ENCODE results near the gene TMEM120A.
"Not testable (repeated sequence)": the region's sequence is repeated elsewhere in the genome, so short reads cannot be mapped to it uniquely, and the experiment has no call there.

The TMEM120A gene

DNA sequence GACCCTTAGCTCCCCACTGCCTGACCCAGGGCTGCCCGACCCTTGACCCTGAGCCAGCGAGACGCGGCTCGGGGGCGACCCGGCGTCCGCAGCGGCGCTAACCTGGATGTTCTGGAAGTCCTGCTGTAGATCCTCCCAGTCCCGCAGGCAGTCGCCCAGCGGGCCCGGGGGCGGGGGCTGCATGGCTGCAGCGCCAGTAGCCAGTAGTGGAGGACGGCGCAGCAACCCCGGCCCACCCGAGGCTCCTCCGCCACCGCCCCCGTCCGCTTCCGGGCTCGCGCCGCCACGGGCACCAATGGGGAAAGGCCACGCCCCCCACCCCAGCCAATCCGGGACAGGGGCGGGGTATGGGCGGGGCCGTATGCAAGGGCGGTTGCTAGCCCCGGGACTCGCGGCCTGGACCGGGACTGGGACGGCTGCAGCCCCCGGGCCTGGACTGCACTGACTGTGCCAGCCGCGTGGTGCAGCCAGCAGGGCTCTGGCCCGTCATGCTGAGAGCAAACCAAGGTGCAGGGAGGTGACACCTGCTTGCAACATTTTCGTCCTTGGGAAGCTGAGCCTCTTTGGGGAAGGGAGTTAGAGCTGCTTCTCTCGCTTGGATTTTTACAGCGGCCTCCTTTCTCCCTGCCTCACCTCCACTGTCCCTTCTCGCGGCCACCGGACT lies at the start of gene TMEM120A:
Gene TMEM120A, minus strand, starts transcription at position 208 of the 664 bp plus-strand sequence. Its CDS starts 25 bp downstream, at position 183.
- peak; percentile 77 to 90 for DNase-seq (ENCODE audit: low read depth in 2 of 2)

DNA sequence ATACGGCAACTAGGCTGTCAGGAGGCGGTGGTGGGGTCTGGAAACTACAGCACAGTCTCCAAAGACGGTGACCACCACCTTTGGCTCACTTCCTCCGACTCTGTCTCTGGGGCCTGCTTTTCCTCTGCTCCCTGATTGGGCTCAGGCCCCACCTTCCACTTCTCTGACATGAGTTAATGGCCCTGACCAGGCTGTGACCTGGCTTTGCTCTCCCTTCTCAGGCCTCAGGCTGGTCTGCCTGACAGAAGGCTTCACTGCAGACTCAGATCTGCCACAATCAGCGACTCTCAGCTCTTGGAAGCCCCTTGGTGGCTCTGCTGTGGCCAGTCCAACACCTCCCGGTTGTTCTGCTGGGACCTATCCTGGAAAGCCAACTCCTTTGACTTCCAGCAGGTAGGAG lies 45.7 kb upstream of the TMEM120A start:
- DNase-seq (ENCODE audit: low read depth in 2 of 2), result no peak

DNA sequence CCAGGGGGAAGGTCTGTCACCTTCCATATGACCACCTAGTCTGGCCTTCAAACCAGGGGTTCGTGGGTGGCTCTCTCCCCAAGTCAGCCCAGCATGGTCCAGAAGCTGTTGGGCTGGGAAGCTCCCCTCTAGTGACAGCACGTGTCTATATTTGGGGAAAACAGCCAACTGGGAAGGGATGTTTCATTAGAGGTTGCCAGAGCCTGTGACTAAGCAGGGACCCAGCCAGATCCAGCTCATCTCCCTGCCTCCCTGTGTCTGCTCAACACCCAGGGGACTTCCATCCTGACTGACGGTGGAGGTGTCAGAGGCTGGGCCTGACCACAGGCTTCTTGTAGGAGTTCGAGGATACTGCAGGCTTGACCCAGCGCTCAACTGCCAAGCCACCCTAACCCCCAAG lies 42.9 kb upstream of the TMEM120A start:
- DNase-seq (ENCODE audit: low read depth in 2 of 2), result no peak

DNA sequence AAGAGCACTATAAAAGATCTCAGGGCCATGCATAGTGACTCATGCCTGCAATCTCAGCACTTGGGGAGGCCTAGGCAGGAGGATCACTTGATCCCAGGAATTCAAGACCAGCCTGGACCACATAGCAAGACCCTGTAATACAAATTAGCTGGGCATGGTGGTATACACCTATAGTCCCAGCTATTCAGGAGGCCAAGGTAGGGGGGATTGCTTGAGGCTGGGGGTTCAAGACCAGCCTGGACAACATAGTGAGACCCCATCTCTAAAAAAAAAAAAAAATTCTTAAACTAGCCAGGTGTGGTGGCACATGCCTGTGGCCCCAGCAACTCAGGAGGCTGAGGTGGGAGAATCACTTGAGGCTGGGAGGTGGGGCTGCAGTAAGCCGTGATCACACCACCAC lies 37.6 kb upstream of the TMEM120A start:
- DNase-seq (ENCODE audit: low read depth in 2 of 2), result no peak

DNA sequence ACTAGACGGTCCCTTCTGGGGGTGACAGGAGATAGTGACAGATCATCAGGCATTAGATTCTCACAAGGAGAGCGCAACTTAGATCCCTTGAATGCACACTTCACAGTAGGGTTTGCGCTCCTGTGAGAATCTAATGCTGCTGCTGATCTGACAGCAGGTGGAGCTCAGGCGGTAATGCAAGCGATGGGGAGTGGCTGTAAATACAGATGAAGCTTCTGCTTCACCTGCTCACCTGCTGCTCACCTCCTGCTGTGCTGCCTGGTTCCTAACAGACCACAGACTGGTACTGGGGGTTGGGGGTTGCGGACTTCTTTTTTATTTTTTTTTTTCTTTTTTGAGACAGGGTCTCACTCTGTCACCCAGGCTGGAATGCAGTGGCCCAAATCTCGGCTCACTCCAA lies 35.3 kb upstream of the TMEM120A start:
- DNase-seq (ENCODE audit: low read depth in 2 of 2), result not testable (repeated sequence)

DNA sequence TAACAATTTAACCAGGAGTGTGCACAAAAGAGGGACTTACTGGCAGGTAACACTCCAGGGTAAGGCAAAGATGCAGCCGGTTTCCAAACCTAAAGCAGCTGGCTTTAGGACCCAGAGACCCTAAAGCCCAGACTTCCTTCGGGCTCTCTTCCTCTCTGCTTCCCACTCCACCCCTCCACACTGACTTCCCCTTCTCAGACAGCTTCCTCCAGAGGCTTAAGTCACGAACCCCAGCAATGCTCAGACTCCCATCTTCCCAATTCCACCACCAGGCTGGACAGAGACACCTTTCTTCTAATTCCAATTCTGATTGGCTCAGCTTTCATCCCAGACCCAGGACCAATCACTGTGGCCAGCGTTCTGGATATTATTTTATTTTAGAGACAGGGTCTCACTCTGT lies 28.6 kb upstream of the TMEM120A start:
- no peak for DNase-seq (ENCODE audit: low read depth in 2 of 2)

DNA sequence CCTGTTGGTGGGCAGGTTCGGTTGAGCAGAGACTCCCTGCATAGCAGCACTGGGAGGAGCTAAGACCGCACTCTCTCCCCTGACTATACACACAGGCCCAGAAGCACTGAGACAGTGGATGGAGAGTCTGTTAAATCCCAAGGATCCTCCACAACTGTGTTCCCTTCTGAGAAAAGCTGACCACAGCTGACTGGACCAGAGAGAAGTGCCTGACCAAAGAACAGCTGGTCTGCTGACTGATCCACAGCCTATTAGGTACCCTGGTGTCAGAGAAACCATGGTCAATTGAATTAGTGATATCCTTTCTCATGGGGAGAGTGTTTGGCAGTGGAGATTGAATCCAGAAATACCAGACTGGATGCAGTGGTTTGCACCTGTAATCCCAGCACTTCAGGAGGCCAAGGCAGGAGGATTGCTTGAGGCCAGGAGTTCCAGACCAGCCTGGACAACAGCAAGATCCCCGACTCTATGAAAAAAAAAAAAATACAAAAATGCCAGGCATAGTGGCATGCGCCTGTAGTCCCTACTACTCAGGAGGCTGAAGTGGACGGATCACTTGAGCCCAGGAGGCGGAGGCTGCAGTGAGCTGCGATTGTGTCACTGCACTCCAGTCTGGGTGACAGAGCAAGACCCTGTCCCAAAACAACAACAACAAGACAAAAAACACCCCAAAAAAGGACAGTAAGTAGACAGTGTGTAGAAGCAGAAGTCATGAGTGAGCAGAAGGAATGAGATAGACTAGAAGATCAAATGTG lies 27.8 kb upstream of the TMEM120A start:
- no peak for DNase-seq (ENCODE audit: low read depth in 2 of 2)

DNA sequence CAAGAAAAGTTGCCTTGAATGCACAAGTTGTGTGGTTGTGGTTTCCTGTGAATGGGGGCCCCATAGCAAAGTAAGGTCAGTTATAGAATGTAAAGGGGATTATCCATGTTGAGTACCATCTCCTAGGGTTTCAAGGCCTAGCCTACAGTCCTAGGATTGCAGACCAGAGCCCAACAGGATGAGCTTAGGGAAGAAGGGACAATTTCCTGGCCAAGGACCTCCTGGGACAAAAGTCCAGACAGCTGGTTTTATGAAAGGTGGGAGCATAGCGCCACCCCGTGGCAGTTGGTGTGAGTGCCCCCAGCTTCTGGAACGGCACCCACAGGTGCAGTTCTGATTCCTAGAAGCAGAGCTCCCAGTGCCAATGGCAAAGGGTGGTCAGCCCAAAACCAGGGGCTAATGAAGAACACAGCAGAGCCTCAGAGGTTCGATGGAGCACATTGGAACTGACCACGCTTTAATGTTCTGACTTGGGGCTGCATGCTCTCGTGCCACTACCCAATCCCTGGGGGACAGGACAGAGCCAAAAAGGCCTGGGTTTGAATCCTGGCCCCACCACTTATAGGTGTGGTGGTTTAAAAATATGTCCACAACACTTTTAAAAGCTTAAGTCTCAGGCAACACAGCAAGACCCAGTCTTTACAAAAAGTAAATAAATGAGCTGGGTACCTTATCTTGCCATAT lies 25.8 kb upstream of the TMEM120A start:
- peak; percentile 29 to 35 for DNase-seq (ENCODE audit: low read depth in 2 of 2)

DNA sequence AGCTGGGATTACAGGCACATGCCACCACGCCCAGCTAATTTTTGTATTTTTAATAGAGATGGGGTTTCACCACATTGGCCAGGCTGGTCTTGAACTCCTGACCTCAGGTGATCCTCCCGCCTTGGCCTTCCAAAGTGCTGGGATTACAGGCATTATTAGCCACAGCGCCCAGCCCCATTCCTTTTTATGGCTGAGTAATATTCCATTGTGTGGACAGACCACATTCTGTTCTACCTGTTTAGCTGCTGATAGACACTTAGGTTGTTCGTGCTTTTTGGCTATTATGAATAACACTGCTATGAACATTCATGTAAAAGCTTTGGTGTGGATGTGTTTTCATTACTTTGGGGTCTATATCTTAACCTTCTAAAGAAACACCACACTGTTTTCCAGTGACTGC lies 24.1 kb upstream of the TMEM120A start:
- DNase-seq (ENCODE audit: low read depth in 2 of 2), result not testable (repeated sequence)

DNA sequence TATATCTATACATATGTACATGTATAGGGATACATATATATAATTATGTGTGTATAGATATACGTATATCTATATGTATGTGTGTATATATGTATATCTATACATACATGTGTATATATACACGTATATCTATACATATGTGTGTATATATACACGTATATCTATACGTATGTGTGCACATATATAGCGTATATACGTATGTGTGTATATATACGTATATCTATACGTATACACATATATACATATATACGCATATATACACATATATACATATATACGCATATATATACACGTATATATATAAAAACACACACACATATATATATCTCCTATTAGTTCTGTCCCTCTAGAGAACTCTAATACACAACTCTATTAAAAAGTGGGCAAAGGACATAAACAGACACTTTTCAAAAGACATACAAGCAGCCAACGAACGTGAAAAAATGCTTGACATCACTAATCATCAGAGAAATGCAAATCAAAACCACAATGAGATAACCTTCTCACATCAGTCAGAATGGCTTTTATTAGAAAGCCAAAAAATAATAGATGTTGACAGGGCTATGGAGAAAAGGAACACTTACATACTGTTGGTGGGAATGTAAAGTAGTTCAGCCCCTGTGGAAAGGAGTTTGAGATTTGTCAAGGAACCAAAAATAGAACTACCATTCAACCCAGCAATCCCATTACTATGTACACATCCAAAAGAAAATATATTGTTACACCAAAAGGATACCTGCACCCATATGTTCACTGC lies 22.0 kb upstream of the TMEM120A start:
- no peak for DNase-seq (ENCODE audit: low read depth in 2 of 2)

DNA sequence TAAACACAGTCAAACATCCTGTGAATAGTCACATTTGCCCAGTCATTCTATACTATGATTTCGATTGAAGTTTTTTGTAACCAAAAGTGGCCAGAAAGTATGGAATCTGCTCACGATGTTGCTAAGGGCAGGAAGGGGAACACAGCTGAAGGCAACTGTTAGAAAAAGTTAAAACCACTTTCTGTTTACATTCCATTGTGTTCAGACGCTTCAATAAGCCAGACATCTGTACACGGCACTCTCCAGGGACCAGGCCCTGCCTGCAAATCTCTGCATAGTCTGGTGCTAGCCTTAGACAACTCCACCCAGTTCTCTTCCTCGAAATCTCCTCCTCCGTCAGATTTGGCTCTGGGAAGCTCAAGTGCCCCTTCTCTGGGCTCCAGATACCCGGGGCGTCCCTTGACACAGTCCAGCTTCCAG lies 17.1 kb upstream of the TMEM120A start:
- no peak for DNase-seq (ENCODE audit: low read depth in 2 of 2)

DNA sequence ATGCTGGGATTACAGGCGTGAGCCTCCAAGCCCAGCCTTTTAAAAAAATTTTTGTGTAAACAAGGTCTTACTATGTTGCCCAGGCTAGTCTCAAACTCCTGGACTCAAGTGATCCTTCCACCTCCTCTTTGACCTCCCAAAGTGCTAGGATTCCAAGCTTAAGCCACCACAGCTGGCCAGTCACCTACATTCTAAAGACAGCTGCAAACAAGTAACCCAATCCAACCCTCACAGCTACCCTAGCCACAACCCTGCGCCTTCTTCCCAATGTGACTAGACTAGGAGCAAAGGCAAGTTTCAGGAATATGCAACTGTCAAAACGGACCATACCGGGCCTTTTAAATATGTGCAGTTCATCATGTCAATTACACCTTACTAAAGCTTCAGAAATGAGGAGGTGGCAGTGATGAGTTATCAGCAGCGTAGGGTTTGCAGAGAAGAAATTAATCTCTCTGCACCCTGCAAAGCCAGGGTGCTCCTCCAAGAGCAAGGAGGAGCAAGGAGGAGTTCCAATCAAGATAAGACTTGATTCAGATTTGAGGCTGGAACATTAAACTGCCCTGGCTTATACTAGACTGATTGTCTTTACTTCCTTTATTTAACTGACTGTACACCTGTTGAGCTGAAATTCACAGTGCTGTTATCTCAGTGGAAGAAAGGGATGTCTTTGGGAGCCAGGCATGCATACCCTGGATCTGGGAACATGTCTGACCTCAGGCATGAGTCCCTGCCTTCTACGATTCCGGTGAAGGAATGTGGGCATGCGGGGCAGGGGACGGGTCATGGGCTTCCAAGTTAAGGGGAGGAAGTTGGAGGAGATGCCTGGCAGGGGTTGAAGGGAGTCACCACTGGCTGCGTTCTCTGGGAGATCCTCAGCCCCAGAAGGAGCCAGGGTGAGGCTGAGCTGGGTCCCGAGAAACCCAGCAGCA lies 15.5 kb upstream of the TMEM120A start:
- no peak for DNase-seq (ENCODE audit: low read depth in 2 of 2)

DNA sequence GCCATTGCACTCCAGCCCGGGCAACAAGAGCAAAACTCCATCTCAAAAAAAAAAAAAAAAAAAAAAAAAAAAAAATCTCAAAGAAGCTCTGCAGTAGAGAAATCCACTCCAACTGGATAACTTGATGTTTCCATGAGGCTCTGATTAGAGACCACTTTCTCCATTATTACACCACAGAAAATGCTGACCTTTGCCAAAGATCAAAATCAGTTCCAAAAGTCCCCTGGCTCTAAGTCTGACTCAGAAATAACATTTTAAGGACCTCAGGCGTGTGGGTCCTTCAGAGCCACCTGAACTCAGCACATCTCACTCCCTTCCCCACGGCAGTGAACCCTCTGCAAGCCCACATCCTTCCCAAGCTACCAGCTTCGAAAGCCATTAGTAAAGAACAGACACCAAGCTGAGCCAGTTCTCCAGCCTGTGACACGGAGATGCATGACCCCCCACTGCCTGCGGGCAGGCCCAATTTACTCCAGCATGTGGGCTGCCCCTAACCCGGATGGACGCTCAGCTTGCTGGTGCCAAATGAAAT lies 13.8 kb upstream of the TMEM120A start:
- DNase-seq (ENCODE audit: low read depth in 2 of 2), result no peak

DNA sequence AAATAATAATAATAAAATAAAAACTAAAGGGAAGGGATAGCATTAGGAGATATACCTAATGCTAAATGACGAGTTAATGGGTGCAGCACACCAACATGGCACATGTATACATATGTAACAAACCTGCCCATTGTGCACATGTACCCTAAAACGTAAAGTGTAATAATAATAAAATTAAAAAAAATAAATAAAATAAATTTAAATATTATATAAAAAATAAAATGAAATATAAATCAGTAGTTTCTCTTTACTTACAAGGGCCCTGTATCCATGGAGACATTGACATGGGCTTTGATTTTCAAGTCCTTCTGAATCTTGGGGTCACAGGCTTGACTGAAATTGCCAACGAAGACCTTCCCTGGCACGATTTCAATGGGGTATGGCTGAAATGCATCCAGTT lies 10.6 kb upstream of the TMEM120A start:
- DNase-seq (ENCODE audit: low read depth in 2 of 2), result not testable (repeated sequence)

DNA sequence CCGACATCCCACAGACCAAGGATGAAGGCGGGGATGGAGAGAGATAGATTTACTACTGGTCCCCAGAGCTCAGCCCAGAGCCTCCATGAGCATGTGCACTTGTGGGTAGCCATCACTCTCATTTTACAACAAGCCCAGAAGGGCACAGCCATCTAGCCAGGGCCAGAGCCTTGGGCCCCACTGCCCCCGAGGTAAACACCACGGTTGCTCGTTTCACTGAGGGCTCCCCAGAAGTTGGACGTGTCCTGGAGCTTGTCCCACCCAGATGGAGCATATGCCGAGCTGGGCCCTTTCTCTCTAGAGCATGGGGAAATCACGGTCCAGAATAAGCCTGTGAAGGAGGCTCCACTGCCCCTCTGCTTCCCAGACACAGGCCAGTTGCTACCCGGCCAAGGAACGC lies 9.0 kb upstream of the TMEM120A start:
- no peak for DNase-seq (ENCODE audit: low read depth in 2 of 2)

DNA sequence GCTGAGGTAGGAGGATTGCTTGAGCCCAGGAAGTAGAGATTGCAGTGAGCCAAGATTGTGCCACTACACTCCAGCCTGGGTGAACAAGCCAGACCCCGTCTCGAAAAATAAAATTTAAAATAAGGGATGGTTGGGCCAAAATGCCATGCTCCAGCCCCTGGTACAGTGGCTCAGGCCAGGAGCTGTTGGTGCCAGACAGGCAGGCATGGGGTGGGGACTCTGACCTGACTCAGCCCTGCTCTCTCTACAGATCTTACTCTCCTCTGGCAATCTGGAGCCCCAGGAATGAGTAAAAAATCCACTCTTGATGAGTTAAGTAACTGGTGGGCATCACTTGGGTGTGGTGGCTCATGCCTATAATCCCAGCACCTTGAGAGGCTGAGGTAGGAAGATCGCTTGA lies 8.4 kb upstream of the TMEM120A start:
- DNase-seq (ENCODE audit: low read depth in 2 of 2), result no peak

DNA sequence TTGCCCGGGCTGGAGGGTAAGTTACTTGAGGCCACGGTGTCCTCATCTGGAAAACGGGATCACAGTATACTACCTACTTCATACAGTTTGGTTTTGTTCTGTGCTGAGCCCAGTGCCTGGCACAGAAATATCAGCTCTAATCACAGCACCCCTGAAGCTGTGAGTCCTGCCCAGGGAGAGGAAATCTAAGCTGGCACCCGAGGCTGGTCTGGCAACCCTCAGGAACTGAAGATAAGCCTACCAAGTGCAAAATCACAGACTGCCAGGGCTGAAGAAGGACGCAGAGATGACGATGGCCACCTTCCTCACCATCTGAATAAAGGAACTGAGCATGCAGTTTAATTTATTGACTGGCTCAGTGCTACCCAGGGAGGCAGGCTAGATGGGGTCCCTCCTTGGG lies 7.7 kb upstream of the TMEM120A start:
- no peak for DNase-seq (ENCODE audit: low read depth in 2 of 2)

DNA sequence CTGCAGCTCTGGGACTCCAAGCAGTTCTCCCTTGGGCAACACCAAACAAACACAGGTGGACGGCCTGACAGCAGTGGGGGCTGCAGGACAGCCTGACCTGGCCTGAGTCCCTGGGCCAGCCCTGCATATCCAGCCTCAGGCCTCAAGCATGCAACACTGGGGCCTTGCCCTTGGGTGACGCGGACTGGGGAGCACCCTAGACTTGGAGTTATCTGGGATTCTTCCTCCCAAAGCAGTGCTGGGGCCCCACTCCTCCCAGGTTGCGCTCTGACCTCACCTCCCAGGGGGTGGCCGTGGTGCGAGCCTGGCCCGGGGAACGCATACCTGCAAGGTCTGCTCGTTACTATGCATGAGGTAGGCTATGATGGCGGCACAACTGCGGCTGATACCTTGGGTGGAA lies 6.2 kb upstream of the TMEM120A start:
- DNase-seq (ENCODE audit: low read depth in 2 of 2), result no peak

DNA sequence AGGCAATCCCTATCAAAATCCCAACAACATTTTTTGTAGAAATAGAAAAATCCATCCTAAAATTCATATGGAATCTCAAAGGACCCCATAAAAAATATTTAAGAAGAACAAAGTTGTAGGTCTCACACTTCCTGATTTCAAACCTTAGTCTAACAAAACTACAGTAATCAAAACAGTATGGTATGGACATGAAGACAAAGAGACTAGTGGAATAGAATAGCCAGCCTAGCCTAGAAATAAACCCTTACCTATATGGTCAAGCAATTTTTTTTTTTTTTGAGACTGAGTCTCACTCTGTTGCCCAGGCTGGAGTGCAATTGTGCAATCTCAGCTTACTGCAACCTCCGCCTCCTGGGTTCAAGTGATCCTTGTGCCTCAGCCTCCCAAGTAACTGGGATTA lies 3.6 kb upstream of the TMEM120A start:
- DNase-seq (ENCODE audit: low read depth in 2 of 2), result no peak

DNA sequence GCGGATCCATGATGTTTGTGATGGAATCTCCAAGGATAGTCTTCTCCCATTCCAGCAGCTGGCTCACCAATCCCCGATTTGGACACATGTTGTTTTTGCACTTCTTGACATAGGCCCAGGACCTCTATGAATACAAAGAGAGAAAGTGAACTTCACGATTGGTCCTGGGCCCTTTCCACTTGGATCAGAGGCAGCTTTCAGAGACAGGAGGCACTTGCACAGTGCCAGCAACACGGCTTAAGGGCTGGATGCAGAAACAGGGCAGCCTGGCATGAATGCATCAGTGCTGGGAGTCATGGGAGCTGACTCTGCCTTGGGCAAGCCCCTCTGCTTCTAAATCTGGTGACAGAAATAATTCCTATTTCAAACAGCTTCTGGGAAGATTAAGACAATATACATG lies 2.1 kb upstream of the TMEM120A start:
- DNase-seq (ENCODE audit: low read depth in 2 of 2), result no peak

DNA sequence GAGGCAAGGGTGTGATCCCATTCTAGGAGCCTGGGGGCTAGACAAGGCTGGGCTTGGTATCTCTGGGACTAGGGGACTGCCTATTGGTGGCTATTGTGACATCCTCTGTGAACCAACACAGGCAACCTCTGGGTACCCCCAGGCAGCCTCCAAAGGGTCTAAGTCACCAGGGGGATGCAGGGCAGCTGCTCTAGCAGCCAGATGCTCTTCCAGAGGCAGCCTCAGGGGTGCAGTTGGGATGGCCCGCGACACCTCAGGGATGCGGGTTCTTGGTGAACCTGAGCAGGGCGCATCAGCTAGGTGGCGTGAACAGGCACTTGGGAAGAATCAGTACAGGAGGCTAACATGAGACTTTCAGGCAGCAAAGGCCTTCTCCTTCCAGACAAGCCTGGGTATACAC lies 1.6 kb upstream of the TMEM120A start:
- no peak for DNase-seq (ENCODE audit: low read depth in 2 of 2)
